Suppressor macrophage treated with lipopolysaccharide for 4 hours (primary cell): Measurements from ENCODE around the gene C2CD4C.
"Not testable (repeated sequence)": the region's sequence is repeated elsewhere in the genome, so short reads cannot be mapped to it uniquely, and the experiment has no call there.

ENCODE experiments used
- DNase-seq: peaks from one replicate; pipeline ENCODE4 v3.0.0-alpha.2; 2020

Gene C2CD4C

DNA sequence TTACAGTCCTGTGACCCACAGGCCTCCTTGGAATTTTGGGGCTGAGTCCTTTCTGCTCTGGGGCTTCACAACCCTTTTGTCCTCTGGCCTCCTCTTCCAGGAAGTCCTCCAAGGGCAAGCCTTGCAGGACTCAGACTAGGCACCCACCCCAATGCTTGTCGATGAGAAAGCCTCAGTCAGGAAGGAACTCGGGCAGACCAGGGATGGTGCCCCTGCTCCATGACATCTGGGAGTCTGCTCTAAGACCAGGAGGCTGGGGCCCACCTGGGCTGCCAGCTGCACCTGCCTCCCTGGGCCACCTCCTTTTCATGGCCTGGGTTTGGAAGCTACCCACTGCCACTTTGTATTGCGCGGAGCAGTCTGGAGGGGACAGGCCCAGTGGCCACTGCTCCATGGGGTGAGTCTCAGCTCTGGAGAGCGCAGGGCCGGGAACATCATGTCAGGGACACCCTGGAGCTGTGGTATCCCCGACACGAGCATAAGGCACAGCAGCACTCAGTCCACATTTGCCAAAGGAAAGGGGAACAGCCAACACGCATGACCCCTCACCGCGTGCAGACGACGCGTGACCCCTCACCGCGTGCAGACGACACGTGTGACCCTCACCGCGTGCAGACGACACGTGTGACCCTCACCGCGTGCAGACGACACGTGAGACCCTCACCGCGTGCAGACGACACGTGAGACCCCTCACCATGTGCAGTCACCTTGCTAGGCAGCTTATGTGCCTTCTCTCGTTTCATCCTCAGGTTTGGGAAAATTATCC, 10.8 kb downstream of the C2CD4C start:
- no peak for DNase-seq

GRCh38 chr19:397321-397720, 11.6 kb downstream of the C2CD4C start:
- no peak for DNase-seq

DNA sequence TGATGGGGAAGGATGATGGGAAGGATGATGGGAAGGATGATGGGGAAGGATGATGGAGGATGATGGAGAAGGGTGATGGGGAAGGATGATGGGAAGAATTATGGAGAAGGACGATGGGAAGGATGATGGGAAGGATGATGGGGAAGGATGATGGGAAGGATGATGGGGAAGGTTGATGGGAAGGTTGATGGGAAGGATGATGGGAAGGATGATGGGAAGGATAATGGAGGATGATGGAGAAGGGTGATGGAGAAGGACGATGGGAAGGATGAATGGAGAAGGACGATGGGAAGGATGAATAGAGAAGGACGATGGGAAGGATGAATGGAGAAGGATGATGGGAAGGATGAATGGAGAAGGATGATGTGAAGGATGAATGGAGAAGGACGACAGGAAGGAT, 13.5 kb downstream of the C2CD4C start:
- DNase-seq: no peak

GRCh38 chr19:394857-395256, 14.1 kb downstream of the C2CD4C start:
- DNase-seq: not testable (repeated sequence)

DNA sequence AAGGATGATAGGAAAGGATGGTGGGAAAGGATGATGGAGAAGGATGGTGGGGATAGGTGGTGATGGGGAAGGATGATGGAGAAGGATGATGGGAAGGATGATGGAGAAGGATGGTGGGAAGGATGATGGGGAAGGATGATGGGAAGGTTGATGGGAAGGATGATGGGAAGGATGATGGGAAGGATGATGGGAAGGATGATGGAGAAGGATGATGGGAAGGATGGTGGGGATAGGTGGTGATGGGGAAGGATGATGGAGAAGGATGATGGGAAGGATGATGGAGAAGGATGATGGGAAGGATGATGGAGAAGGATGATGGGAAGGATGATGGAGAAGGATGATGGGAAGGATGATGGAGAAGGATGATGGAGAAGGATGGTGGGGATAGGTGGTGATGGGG, 15.4 kb downstream of the C2CD4C start:
- DNase-seq: not testable (repeated sequence)

DNA sequence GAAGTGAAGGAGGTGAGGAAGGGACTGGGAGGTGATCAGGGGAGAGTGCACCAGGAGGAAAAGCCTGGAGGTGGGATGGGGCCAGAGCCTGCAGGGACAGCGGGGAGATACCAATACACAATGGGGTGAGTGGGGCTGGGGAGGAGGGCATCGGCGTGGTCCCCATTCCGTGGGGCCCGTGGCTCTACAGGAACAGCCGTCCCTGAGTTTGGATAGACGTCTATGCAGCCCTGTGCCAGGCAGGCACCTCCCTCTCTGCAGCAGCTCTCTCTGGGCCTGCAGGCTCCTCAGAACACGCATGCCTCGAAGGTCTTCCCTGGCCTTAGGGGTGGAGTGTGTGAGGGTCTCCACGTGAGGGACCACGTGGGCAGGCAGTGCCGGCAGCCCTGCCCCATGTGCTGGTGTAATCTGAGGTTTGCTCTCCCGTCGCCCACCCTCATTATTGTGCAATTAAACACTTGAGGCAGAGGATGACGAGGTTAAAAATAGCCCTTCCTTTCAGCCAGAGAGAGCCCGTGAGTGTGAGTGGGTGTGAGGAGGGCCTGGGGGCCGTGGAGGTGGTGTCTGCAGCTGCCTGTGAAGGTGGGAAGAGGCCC, 16.5 kb downstream of the C2CD4C start:
- no peak for DNase-seq

- no peak for DNase-seq
These were observed 17.1 kb downstream of the C2CD4C start for GRCh38 chr19:391726-392374.

- DNase-seq: no peak
These were observed 17.8 kb downstream of the C2CD4C start for GRCh38 chr19:391207-391557.

DNA sequence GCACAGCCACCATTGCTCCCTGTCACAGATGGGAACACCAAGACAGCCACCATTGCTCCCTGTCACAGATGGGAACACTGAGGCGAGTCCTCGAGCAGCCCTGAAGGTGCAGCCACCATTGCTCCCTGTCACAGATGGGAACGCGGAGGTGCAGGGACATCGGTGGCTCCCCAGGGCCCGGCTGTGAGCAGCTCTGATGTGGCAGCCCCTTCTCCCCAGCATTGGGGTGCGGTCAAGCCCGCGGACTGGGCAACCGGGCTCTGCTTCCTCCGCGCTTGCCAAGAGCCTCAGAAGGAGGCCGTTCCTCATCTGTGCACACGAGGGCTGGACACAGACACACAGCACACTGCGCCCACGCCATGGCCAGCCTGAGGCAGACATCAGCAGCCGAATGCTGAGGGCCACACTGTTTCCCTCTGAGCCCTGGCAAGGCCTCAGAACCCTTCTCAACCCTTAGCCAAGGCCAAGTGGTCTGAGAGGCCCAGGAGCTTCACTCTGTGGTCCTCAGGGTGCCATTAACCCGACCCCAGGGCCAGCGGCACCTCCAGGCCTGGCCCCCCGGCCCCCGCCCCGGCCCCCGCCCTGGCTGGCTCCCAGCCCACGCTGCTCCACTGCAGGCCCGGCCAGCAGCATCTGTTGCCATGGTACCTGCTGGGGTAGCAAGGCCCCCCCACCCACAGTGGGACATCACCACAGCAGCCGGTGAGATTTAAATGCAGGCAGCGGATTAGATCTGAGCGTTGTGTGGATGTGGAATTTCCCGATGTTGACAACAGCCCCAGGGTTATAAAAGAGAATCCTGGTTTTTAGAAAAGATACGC, 18.4 kb downstream of the C2CD4C start:
- no peak for DNase-seq

- no peak for DNase-seq
These were observed 19.0 kb downstream of the C2CD4C start for GRCh38 chr19:389935-390289.

DNA sequence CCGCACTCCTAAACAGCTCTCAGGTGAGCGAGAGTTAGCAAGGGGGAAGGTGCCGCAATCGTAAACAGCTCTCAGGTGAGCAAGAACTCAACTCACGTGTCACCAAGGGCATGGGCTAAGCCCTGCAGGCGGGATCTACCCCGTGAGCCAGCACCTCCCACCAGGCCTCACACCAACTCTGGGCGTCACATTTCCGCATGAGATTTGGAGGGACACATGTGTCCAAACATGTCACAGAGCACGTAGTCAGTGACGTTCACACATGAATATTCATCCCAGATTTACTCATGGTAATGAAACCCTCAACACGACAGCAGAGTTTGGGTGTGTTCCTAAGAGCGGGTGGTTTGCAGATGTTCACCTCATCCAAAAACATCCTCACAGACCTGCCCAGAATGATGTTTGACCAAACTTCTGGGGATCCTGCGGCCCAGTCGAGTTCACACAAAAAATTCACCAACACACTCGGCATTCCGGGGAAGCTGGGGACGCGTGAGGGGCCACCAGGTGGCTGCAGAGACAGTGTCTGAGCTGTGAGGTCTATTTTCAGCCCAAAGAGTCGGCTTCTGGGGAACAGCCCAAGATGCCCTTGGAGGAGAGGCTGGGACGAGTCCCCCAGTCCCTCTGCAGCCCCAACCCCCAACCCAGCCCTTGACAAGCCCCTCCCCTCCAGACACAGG, 19.6 kb downstream of the C2CD4C start:
- DNase-seq: no peak

DNA sequence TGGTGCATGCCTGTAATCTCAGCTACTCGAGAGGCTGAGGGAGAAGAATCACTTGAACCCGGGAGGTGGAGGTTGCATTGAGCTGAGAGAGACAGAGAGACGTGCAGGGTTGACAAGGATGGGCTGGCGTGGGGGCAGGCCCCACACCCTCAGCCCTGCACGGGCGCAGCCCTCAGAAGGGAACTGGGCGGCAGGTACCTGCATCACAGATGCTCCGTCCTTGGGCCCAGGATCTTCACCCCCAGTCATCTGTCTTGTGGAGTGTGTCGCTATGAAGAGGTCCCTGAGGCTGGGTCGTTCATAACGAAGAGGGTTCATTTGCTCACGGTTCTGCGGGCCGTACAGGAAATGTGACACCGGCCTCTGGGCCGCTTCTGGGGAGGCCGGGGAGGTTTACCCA, 20.3 kb downstream of the C2CD4C start:
- no peak for DNase-seq

- DNase-seq: no peak
These were observed 21.2 kb downstream of the C2CD4C start for GRCh38 chr19:387777-388176.

- not testable (repeated sequence) for DNase-seq
These were observed 22.2 kb downstream of the C2CD4C start for GRCh38 chr19:386632-387301.

GRCh38 chr19:386189-386588, 22.8 kb downstream of the C2CD4C start:
- not testable (repeated sequence) for DNase-seq

DNA sequence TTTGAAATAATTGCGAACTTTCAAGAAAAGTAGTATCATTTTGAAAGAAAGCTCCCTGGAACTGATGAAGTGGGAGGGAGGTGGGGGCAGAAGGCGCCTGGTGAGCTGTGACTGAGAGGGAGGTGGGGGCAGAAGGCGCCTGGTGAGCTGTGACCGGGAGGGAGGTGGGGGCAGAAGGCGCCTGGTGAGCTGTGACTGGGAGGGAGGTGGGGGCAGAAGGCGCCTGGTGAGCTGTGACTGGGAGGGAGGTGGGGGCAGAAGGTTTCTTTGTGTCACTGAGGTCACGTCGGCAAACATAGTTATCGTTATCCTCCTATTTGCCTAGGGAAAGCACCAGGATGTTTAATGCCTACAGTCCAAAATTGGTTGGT, 24.2 kb downstream of the C2CD4C start:
- no peak for DNase-seq

DNA sequence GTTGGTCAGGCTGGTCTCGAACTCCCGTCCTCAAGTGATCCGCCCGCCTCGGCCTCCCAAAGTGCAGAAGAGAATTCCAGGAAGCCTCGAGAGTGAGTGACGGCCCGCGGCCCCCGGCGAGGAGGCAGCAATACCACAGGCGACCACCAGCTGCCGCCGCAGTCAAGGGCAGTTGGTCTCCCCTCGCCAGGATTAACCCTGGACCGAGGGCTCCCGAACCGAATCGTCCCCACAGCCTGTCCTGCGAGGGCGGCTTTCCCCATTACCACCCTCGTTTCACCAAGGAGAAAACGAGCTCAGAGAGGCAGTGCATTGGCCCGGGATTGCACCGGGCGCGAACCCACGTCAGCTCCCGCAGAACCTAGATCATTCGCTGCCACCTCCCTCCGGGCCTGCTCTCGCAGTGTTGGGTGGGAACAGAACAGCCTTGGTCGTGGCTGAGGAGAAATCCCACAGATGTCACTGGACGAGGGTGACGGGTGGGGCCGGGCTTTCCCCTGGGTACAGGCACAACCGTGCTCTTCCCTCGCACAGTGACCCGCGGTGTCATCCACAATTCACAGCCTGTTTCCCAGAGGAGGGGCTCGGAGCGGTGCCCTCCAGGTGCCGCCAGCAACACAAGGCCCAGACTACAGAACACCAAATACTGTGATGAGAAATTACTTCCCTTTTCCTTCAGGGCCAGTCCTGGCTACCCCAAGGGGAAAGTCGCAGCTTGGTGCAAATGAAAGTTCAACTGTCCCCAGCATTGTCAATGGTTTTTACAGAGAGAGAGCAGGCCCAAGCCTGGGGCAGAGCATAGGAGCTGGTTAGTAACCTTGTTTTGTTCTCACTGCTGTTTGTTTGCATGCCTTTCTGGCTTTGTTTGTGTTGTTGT, 24.8 kb downstream of the C2CD4C start:
- DNase-seq: peak; percentile 3

- DNase-seq: no peak
These were observed 25.9 kb downstream of the C2CD4C start for GRCh38 chr19:383040-383439.

- not testable (repeated sequence) for DNase-seq
These were observed 26.4 kb downstream of the C2CD4C start for GRCh38 chr19:382578-382977.

- DNase-seq: not testable (repeated sequence)
These were observed 27.0 kb downstream of the C2CD4C start for GRCh38 chr19:381901-382300.

DNA sequence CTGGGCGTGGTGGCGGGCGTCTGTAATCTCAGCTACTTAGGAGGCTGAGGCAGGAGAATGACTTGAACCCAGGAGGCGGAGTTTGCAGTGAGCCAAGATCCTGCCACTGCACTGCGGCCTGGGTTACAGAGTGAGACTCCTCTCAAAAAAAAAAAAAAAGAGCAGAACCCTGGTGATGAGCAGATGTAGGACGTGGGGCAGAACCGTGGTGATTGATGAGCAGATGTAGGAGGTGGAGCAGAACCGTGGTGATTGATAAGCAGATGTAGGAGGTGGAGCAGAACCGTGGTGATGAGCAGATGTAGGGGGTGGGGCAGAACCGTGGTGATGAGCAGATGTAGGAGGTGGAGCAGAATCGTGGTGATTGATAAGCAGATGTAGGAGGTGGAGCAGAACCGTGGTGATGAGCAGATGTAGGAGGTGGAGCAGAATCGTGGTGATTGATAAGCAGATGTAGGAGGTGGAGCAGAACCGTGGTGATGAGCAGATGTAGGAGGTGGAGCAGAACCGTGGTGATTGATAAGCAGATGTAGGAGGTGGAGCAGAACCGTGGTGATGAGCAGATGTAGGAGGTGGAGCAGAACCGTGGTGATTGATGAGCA, 28.2 kb downstream of the C2CD4C start:
- DNase-seq: not testable (repeated sequence)
